ENCODE measurements around the gene TMEM117.

Gene TMEM117

DNA sequence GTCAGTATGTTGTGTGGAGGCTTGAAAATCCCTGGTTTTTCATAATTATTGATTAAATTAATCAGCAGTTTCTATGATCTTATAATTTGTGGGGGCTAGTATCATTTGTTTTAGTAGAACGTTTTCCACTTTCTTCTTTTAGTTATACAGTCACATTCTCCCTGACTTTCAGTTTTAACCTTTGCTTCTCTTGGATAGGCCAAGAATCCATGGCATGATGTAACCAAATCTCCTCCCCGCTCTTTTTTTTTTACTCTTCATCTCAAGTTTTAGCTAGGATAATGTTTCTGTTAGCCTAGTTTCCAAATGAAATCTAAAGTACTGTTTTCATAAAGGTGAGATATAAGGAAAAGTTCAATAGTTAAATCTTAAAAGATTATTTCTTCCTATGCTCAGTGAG lies 106.5 kb downstream of the TMEM117 start:
- in situ Hi-C loops (cut with MboI; ENCODE audit: low sequenced_read_pairs): no loop called here

DNA sequence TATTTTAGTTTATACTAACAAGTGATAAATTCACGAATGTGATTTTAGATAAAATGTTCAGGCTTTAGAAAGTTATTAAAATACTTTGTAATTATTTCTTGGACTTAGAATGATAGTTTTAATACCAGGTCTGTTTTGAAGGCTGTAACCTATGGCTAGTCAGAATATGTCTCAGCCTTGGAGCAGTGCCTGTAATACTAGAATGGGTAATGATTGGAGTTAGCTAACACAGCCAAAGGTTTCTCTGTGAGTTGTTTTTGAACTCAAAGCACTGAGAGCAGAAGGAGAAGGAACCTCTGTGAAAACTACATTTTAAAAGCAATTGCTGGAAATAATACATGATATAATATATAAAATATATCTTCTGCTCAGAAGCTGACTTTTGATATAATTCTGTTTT lies 110.1 kb downstream of the TMEM117 start:
- in situ Hi-C loops (cut with MboI; ENCODE audit: low sequenced_read_pairs): no loop called here

DNA sequence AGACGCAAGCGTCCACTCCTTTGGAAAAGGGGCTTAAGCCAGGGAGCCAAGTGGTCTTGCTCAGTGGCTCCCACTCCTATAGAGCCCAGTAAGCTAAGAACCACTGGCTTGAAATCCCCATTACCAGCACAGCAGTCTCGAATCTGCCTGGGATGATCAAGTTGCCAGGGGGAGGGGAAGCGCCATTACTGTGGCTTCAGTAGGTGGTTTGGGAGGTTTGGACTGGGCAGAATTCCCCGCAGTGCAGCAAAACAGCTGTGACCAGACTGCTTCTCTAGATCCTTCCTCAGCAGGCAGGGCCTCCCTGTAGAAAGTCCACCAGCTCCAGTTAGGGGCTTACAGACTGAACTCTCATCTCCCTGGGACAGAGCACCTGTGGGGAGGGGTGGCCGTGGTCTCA lies 115.4 kb downstream of the TMEM117 start:
- in situ Hi-C loops (cut with MboI; ENCODE audit: low sequenced_read_pairs): no loop called here

DNA sequence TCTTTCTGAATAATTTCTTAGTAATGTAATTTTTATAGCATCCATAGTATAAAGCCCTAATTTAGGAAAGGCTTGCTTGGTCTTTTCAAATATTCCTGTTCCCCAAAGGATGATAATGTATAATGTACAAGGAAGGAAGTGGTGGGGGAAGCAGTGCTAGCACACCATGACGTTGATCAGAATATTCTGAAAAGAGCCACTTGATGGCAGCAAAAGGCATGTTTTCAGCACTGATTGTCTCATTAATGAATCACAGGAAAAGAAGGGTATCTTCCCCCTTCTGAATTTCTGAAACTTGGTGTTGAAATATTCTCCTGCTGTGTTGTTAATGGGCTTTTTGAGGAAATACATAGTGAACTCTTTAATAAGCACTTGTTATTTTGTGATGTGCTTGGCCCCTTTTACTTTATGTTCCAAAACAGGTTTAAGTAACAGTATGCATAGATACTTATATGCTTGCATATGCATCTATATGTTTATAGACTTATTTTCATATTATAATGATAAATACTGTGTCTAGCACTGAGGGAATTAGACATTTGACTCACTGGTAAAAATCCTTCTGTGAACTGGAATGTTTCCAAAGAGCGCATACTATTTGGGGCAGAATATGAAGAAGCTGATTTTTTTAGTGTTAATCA lies 122.0 kb downstream of the TMEM117 start:
- in situ Hi-C loops (cut with MboI; ENCODE audit: low sequenced_read_pairs): no loop called here

GRCh38 chr12:43964033-43964432 lies 128.2 kb downstream of the TMEM117 start:
- in situ Hi-C loops (cut with MboI; ENCODE audit: low sequenced_read_pairs): no loop called here

DNA sequence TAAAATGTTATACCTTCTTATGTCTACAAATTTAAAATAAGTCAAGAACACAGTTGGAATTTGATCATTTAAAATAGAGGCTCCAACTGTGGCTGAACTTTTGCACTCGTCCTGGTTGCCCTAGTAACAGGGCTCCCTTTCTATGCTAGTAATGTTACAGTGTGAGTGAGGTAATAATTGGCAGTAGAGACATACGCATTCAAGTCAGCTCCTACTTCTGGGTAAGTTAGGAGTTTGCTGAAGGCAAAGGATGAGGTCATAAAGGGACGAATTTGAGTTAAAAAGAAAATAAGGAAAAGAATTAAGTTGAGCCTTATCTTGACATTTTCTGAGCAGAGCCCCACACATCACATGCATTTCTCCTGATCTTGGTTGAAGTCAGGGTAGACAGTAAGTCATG lies 129.1 kb downstream of the TMEM117 start:
- in situ Hi-C loops (cut with MboI; ENCODE audit: low sequenced_read_pairs): no loop called here

GRCh38 chr12:43965899-43966298 lies 130.0 kb downstream of the TMEM117 start:
- in situ Hi-C loops (cut with MboI; ENCODE audit: low sequenced_read_pairs): no loop called here

- in situ Hi-C loops (cut with MboI; ENCODE audit: low sequenced_read_pairs): no loop called here
These were observed 132.9 kb downstream of the TMEM117 start for GRCh38 chr12:43968736-43969135.

- in situ Hi-C loops (cut with MboI; ENCODE audit: low sequenced_read_pairs): no loop called here
These were observed 134.0 kb downstream of the TMEM117 start for GRCh38 chr12:43969882-43970281.

DNA sequence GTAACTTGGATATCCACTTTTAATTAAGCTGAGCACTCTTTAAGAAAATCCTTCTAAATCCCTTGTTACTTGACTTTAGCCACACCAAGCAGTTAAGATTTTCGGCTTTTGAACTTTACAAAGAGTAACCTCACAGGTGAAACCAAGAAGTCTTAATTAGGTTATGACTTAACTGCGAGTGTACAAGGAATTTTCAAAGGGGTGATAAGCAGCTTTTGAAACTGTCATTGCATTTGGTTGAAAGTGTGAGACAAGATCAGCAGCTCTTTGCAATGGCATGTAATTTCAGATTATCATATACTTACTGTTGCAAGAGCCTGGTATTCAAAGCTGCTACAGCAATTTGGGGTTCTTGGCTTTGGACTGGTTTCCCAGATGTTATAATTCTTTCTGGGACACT lies 137.5 kb downstream of the TMEM117 start:
- in situ Hi-C loops (cut with MboI; ENCODE audit: low sequenced_read_pairs): no loop called here

- in situ Hi-C loops (cut with MboI; ENCODE audit: low sequenced_read_pairs): no loop called here
These were observed 138.1 kb downstream of the TMEM117 start for GRCh38 chr12:43973993-43974392.

DNA sequence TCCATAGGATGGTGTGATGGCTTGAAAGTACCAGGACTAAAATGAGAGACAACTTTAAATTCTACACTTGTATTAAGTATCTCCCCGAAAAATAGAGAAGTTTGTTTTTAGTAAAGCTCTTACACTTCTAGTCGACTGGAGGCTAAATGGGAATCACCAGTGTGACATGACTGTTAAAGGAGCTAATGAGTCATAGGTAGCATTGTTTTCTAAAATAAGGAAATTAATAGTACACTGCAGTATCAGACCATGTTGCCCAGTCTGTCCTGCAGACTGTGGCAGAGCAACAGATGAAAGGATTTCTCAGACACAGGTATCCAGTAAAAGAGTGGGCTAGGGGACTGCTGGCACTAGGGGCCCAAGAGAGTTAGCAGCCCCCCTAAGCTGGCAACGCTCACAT lies 140.1 kb downstream of the TMEM117 start:
- in situ Hi-C loops (cut with MboI; ENCODE audit: low sequenced_read_pairs): no loop called here

DNA sequence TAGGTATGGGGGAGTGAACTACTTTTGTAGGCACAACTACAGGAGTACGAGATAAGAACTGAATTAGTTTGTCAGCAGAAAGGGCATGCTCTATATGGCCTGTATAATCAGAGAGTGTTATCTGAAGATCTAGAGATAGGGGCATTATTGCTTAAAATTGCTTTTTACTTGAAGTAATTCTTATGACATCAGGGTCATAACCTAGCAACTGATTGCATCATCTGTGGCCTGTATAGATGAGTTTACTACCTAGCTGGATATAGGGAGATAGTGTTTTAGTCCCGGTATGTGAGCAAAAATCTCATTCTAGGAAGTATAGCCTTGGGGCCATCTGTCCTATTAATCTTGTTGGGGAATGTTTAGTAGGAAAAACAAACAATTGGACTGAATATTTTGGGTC lies 142.7 kb downstream of the TMEM117 start:
- in situ Hi-C loops (cut with MboI; ENCODE audit: low sequenced_read_pairs): no loop called here

GRCh38 chr12:43979450-43979849 lies 143.6 kb downstream of the TMEM117 start:
- in situ Hi-C loops (cut with MboI; ENCODE audit: low sequenced_read_pairs): no loop called here

GRCh38 chr12:43980627-43981191 lies 144.8 kb downstream of the TMEM117 start:
- in situ Hi-C loops (cut with MboI; ENCODE audit: low sequenced_read_pairs): no loop called here

DNA sequence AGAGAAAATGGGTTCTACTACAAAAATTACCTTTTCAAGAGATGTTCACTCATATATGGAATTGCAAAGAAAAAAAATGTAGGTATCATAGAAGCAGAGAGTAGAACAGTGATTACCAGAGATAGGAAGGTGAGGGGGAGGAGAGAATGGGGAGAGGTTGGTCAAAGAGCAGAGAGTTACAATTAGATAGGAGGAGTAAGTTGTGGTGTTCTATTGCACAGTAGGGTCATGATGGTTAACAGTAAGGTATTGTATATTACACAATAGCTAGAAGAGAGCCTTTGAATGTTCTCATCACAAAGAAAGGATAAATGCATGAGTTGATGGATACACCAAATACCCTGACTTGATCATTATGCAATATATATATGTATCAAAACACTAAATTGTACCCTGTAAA lies 145.8 kb downstream of the TMEM117 start:
- in situ Hi-C loops (cut with MboI; ENCODE audit: low sequenced_read_pairs): no loop called here

GRCh38 chr12:43982544-43982943 lies 146.7 kb downstream of the TMEM117 start:
- in situ Hi-C loops (cut with MboI; ENCODE audit: low sequenced_read_pairs): no loop called here

DNA sequence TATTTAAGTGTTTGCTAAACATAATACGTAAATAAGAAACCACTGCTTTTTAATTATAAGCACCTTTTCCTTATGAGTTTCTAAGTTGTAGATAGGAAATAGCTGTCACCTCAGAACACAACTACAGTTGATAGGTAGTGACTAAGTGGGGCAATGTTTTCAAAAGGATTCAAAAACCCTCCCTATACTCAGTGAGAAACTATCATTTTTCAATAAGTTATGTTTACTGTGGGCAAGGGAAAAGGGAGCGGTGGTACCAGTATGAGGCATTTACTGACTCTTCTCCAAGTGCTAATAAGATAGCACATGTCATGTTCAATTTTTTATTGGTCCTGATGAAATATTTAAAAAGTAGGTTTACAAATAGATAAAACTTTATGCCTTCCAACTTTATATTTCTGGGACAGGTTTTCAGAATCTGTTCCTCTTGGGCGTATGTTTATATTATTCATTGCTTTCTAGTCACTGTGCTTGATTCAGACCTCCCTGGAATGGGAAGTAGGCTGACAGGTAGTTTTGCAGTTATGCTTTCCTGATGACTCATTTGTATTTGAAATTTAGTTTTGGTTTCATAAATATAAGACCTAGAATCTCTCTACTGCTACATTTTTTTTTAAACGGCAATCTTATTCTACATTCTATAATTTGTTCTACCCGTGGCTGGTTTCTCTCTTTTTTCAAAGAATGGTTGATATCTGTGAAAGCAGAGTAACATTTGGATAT lies 153.1 kb downstream of the TMEM117 start:
- in situ Hi-C loops (cut with MboI; ENCODE audit: low sequenced_read_pairs): no loop called here

DNA sequence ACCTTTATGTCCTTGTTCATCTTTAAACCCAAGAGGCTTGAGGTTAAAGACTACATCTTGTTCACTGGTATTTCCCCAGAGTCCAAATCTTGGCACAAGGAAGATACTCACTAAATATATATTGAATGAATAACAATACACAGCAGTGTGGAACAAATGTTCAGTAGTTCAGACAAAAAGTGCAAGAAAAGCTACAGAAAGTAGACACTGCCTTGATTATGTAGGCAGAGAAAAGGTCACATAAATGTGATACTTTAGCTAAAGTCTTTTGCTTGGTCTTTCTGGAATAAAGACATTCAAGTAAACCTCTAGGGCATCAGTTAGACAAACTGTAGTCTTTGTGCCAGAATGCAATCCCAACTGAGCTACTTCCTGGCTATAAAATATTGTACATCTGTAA lies 157.0 kb downstream of the TMEM117 start:
- in situ Hi-C loops (cut with MboI; ENCODE audit: low sequenced_read_pairs): no loop called here

DNA sequence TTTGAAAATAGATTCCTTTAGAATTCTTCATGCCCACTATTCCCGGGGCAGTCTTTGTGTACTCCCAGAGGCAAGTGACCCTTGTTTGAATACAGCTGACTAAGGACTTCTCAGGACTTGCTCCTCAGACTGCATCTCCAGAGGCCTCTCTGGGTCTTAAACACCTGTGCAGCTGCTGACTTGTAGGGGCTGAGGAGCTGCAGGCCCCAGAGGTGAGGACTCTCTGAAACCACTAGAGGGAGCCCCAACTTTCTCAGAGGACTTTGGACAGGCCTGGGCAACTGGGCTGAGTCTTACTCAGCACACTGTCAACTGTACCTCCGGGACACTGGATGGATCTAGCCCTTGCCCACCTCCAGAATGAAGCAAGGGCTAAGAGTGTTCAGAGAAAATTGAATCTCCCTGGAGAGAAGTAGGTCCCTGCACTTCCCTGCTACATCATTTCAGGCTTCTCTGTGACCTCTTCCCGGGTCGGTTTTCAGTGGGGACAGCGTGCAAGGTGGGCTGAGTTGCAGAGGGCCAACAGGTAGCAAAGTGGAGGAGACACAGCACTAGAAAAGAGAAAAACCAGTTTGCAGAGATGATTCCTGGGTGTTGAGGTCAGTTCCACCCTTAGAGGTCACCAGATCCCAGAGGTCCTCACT lies 164.6 kb downstream of the TMEM117 start:
- in situ Hi-C loops (cut with MboI; ENCODE audit: low sequenced_read_pairs): no loop called here

GRCh38 chr12:44002607-44003006 lies 166.7 kb downstream of the TMEM117 start:
- in situ Hi-C loops (cut with MboI; ENCODE audit: low sequenced_read_pairs): no loop called here

DNA sequence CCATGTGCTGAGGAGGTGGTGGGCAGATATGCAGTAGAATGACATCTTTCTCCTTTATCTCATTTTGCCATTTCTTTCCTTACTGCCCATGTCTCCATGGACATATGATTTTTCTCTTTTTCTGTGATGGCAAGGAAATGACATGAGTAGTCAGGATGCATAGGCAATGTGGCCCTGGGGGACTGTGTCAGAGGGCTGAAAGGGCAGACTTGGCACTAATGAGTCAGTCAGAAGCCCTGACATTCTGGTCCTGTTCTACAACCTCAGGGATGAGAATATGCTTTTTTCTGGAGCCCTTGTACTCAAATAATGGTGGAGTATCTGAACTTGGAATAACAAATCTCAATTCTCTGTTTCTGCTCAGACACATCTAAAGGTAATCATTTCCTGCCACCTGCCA lies 167.8 kb downstream of the TMEM117 start:
- in situ Hi-C loops (cut with MboI; ENCODE audit: low sequenced_read_pairs): no loop called here
